Gastroesophageal sphincter (tissue), 3 donors: Measurements from ENCODE around the gene KDM5B.

Experiments
- POLR2A ChIP-seq, 2 donors: fragments of 450-650 bp; IDR thresholded peaks; one replicate each; pipeline ENCODE4 v1.6.1; 2017; ENCODE audit warnings: antibody characterized with exemption in 2 of 2, mild to moderate bottlenecking in 2 of 2, moderate library complexity in 1 of 2
- POLR2AphosphoS5 ChIP-seq: sonication (generic); formaldehyde crosslinking; IDR thresholded peaks from one replicate; pipeline ENCODE4 v1.6.1; 2017; ENCODE audit warnings: antibody characterized with exemption
- TF ChIP-seq, protein P1 (sequence below), 4 experiments: fragments of 200-600 bp in 2 of 4; fragments of 450-650 bp in 2 of 4; sonication (generic) in 1 of 4; IDR thresholded peaks; one replicate each; pipeline ENCODE4 v1.5.1; 2017 to 2019; ENCODE audit warnings: antibody characterized with exemption in 4 of 4, mild to moderate bottlenecking in 2 of 4, moderate library complexity in 2 of 4

DNA sequence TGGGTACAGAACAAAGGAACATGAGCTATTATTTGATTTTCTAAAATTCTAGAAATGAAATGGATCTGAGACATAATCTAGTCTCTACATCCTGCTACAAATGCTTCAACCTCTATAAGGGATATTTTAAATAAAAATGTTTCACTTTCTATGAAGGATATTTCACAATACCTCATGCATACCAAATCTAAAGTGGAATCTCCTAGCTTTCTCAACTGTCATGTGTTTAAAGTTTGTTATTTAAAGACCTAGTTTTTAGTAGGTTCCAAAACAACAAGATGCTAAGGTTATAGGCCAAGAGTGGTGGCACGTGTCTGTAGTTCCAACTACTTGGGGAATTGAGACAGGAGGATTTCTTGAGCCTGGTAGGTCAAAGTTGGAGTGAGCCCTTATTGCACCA, 47.6 kb downstream of the KDM5B start:
- TF ChIP-seq POLR2AphosphoS5, result no peak
- TF ChIP-seq, protein P1, sequence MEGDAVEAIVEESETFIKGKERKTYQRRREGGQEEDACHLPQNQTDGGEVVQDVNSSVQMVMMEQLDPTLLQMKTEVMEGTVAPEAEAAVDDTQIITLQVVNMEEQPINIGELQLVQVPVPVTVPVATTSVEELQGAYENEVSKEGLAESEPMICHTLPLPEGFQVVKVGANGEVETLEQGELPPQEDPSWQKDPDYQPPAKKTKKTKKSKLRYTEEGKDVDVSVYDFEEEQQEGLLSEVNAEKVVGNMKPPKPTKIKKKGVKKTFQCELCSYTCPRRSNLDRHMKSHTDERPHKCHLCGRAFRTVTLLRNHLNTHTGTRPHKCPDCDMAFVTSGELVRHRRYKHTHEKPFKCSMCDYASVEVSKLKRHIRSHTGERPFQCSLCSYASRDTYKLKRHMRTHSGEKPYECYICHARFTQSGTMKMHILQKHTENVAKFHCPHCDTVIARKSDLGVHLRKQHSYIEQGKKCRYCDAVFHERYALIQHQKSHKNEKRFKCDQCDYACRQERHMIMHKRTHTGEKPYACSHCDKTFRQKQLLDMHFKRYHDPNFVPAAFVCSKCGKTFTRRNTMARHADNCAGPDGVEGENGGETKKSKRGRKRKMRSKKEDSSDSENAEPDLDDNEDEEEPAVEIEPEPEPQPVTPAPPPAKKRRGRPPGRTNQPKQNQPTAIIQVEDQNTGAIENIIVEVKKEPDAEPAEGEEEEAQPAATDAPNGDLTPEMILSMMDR (IDR thresholded peaks at IDR 0.05), result no peak
- no peak for TF ChIP-seq POLR2A (IDR thresholded peaks at IDR 0.05)
